ENCODE data around the gene IPCEF1.

IPCEF1 gene

GRCh38 chr6:154356690-154357089 is at the start of gene IPCEF1:
Gene IPCEF1 (minus strand): TSS chr6:154356803. CDS start chr6:154265947, 90,856 bp downstream.
- no peak for DNase-seq (ENCODE audit: low read depth in 3 of 3)

GRCh38 chr6:154406301-154406700 is 49.7 kb upstream of the IPCEF1 start:
- no peak for DNase-seq (ENCODE audit: low read depth in 3 of 3)

DNA sequence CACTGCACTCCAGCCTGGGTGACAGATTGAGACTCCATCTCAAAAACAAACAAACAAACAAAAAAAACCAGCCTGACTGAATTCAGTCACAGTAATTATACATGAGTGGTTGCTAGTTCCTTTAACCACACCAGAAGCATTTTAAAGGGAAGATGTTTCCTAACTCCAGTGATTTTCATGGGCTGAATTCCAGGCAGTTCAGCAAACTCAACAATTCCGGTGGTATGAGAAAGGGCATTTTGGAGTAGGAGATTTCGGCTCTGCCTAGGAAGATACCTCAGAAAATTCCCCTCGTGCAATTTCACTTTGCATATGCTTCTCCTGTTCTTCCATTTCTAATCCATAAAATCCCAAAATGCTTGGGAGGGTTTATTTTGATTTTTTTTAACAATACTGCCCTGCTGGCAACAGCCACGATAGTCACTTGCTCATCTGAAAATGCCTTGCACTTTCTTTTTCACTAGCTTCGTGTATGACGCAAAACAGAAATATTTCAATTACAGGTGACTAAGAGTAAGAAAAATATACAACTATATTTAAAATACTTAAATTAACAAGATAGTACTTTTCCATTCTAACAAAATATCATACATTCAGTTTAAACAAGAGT is 48.3 kb upstream of the IPCEF1 start:
- no peak for DNase-seq (ENCODE audit: low read depth in 3 of 3)

- DNase-seq (ENCODE audit: low read depth in 3 of 3) = no peak
These were observed 47.2 kb upstream of the IPCEF1 start for GRCh38 chr6:154403788-154404187.

DNA sequence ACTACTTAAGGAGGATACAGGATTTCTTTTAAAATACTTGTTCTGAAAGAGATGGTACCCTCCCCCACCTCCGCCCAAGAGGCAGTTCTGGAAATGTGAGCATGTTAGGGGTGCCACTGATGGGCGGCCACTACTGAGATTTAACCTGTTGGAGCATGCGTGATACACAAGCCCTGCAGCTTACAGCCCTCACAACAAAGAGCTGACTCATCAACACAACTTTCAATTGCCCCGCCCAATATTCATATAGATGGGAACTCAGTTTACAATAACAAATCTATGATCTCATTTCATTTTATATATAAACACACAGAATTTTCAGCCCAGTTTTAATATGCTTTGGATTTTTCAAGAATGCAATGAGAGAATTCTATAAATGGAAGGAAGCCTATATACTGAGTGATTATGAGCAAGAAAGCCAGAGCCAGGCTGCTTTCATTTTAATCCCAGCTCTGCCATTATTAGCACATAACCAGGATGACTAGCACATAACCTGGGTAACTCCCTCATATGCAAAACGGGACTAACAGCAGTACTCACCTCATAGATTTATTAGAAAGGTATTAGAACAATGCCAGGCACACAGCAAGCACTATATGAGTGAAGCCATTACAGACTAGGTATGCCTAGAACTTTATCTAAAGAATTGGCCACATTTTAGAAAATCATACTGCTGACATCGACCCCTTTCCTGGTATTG is 45.6 kb upstream of the IPCEF1 start:
- DNase-seq (ENCODE audit: low read depth in 3 of 3) = no peak

DNA sequence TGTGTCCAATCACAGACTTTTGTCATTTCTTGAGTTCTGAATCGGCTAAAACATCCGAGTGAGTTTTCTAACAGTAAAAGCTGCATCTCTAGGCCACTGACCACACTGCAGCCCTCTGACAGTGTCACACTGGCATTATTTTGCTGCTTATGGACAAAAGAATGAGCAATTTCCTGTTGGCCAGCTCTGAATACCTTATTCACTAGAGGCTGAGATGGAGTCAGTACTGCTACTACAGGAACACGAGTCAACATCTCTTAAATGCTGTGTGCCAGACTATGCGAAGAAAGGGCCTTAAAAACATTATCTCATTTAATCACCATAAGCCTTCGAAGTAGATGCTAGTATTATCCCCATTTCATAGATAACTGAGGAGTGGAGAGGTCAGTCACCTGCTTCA is 42.5 kb upstream of the IPCEF1 start:
- DNase-seq (ENCODE audit: low read depth in 3 of 3) = no peak

DNA sequence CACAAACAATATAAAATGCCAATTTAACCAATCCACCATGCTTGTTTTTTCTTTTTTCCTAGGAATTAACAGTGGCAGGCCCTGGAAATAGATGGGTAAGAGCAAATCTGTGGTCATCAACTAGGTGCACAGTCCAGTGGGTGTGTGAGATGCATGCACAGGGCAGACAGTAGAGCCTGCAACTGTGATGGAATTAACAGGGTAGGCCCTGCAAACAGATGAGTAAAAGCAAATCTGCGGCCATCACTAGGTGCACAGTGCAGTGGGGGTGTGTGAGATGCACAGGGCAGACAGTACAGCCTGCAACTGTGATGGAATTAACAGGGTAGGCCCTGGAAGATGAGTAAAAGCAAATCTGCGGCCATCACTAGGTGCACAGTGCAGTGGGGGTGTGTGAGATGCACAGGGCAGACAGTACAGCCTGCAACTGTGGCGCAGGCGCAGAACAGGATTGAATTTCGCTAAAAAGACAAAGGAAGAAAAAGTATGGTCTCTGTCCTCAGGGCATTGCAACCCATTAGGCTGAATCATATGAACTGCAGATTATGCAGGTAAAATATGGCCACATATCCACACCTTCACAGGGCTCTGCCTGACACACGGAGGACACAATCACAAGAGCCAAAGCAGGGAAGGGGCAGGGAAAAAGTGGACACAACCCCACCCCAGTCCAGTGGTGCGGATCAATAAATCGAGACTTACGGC is 41.0 kb upstream of the IPCEF1 start:
- no peak for DNase-seq (ENCODE audit: low read depth in 3 of 3)

GRCh38 chr6:154395878-154396277 is 39.3 kb upstream of the IPCEF1 start:
- no peak for DNase-seq (ENCODE audit: low read depth in 3 of 3)

DNA sequence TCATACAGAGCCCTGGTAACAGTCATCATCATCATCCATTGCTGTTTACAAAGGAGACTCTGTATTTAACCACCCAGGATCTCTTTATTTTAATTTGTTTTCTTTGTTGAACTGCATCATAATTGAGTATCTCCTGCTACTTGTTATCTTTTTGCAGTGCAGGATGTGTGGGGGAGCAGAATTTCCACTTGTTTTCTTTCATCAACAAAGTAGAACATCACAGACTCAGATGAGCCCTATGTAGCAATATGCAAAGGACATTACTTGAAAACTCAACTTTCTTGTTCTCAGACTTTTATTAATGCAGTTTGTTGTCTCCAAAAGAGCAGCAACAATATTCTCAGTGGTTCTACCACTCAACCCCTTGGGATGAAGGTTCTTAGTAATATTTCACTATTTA is 38.7 kb upstream of the IPCEF1 start:
- DNase-seq (ENCODE audit: low read depth in 3 of 3) = no peak

DNA sequence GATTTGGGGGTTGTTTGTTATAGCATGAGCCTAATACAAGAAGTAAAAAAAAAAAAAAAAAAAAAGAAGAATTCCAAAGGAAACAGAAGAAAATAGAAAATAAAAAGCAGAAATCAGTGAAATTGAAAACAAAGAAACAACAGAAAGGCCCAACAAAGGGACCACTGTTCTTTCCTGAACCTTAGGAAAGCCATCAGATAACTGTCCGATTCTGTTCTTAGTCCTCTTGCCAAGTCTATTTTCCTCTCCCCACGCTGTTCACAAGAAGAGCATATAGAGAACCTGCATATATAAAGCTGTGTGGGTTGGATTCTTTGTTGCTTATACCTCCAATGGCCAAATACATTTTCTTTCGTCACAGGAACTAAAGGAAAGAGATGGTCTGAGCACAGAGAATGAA is 38.0 kb upstream of the IPCEF1 start:
- DNase-seq (ENCODE audit: low read depth in 3 of 3) = no peak

DNA sequence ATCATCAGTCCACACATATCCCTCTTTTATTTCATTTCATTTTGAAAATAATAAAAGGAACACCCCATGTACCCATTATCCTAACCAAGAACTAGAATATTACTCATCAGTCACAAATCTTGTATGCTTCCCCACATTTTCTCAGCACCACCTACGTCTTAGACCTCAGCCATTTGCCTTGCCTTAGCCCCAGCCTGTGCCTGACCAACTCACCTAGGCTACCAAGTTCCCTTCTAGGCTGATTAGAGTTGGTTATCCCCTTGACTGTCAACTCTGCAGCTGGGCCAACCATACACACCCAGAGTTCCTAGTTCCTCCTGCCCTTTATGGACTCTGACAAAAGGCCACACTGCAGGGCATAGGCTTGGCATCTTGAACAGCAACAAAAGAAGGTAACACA is 33.4 kb upstream of the IPCEF1 start:
- DNase-seq (ENCODE audit: low read depth in 3 of 3) = no peak

DNA sequence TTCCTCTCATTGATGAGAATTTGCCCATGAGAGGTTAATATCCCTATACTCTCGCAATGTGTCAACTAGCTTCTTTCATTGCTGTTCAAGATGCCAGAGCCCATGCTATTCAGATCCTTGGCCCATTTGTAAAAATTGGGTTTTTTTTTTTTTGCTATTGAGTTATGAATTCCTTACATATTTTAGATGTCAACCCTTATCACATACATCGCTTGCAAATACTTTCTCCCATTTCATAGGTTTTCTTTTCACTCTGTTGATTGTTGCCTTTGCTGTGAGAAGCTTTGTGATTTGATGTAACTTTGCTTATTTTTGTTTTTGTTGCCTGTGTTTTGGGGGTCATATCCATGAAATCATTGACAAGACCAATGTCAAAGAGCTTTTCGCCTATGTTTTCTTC is 32.2 kb upstream of the IPCEF1 start:
- DNase-seq (ENCODE audit: low read depth in 3 of 3) = no peak

GRCh38 chr6:154386848-154387717 is 30.5 kb upstream of the IPCEF1 start:
- no peak for DNase-seq (ENCODE audit: low read depth in 3 of 3)

- DNase-seq (ENCODE audit: low read depth in 3 of 3) = no peak
These were observed 27.6 kb upstream of the IPCEF1 start for GRCh38 chr6:154384191-154384590.

GRCh38 chr6:154383273-154383672 is 26.7 kb upstream of the IPCEF1 start:
- no peak for DNase-seq (ENCODE audit: low read depth in 3 of 3)

- DNase-seq (ENCODE audit: low read depth in 3 of 3) = no peak
These were observed 26.1 kb upstream of the IPCEF1 start for GRCh38 chr6:154382740-154383139.

- no peak for DNase-seq (ENCODE audit: low read depth in 3 of 3)
These were observed 24.9 kb upstream of the IPCEF1 start for GRCh38 chr6:154381548-154381947.

- no peak for DNase-seq (ENCODE audit: low read depth in 3 of 3)
These were observed 24.1 kb upstream of the IPCEF1 start for GRCh38 chr6:154380741-154381140.

DNA sequence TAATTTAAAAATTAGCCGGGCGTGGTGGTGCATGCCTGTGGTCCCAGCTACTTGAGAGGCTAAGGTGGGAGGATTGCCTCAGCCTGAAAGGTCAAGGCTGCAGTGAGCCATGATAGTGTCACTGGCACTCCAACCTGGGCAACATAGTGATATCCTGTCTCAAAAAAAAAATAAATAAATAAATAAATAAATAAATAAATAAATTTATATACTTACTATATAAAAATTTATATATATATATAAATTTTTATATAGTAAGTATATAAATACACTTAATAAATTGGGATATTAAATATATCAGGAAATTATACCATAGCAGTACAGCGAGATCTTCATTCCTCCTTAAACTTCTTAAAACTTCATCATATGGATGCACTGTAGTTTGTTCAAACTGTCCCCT is 23.0 kb upstream of the IPCEF1 start:
- no peak for DNase-seq (ENCODE audit: low read depth in 3 of 3)

DNA sequence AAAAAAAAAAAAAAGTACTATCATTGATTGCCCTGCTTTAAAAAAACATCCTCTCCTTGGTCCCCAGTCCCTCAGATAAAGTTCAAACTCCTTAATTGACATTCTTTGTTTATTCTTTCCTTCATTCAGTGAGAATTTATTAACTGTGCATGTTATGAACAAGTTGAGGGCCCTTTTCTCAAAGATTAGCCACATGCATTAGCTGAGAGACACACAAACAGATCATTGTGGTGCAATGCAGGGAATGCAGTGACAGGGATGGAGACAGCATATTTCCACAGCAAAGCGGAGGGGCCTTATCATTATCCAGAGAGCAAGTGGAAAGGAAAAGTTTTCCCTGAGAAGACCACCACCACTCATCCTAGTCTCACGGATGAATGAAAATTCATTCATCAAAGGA is 21.9 kb upstream of the IPCEF1 start:
- DNase-seq (ENCODE audit: low read depth in 3 of 3) = no peak

DNA sequence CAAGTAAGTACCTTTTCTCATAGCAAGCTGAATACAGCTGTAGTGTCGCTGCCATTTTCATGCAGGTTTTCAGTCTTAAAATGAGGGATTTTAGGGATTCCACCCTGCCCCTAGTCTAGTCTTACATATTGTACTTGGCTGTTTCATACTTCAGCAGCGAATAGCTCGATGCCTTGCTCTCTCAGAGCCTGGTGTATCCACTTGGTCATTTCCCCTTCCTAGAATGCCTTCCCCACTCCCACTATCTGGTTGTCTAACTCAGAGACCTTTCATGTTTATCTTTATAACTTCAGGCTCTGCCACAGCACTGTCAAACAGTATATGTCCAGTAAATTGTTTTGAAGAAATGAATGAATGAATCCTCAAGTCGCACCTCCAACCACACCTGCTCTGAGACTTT is 21.1 kb upstream of the IPCEF1 start:
- no peak for DNase-seq (ENCODE audit: low read depth in 3 of 3)

GRCh38 chr6:154373971-154374370 is 17.4 kb upstream of the IPCEF1 start:
- DNase-seq (ENCODE audit: low read depth in 3 of 3) = no peak

Measured in stimulated activated CD4-positive, alpha-beta T cell treated with anti-CD3 and anti-CD28 coated beads, TNF-alpha, amount 100 ng/mL, for 24 hours (primary cell).